Esophagus muscularis mucosa (tissue), 4 donors: ENCODE results near the gene GRIP1. TPM values are rescaled to one million over a fixed set of nuclear protein-coding genes. Genes with fewer than 3 reads are reported as not detected.

Experiments used
- DNase-seq: peaks from one replicate; pipeline ENCODE4 v3.0.0-alpha.2; 2017; ENCODE audit errors: extremely low spot score
- H3K27ac ChIP-seq, 4 donors: fragments of 200-600 bp; sonication (generic); replicated peaks in 1 of 4; 1 replicate in 3 of 4; 2 replicates in 1 of 4; pipeline ENCODE4 v1.5.1; 2016 to 2019; ENCODE audit warnings: mild to moderate bottlenecking in 1 of 4
- H3K27me3 ChIP-seq, 4 donors: fragments of 200-600 bp; sonication (generic); one replicate each; pipeline versions ENCODE4 v1.5.1 to v1.6.0; 2016 to 2019
- H3K36me3 ChIP-seq, 4 donors: fragments of 200-600 bp; sonication (generic); one replicate each; pipeline ENCODE4 v1.5.1; 2016 to 2019
- H3K4me1 ChIP-seq, 4 donors: fragments of 200-600 bp; sonication (generic); one replicate each; pipeline ENCODE4 v1.5.1; 2016 to 2019
- H3K4me3 ChIP-seq, 4 donors: fragments of 200-600 bp; sonication (generic); 1 replicate in 2 of 4; 2 replicates in 2 of 4; pipeline ENCODE4 v1.5.1; 2016 to 2019; ENCODE audit warnings: mild to moderate bottlenecking in 4 of 4, moderate library complexity in 1 of 4
- H3K9me3 ChIP-seq, 4 donors: fragments of 200-600 bp; sonication (generic); 1 replicate in 3 of 4; 2 replicates in 1 of 4; pipeline ENCODE4 v1.5.1; 2016 to 2019
- CTCF ChIP-seq, 3 experiments: fragments of 200-600 bp in 2 of 3; fragments of 450-650 bp in 1 of 3; sonication (generic) in 2 of 3; IDR thresholded peaks; one replicate each; pipeline ENCODE4 v1.5.1; 2017 to 2019; ENCODE audit warnings: antibody characterized with exemption in 3 of 3, mild to moderate bottlenecking in 2 of 3, moderate library complexity in 1 of 3
- EP300 ChIP-seq: sonication (generic); formaldehyde crosslinking; IDR thresholded peaks from one replicate; pipeline ENCODE4 v1.6.1; 2017; ENCODE audit warnings: antibody characterized with exemption
- POLR2A ChIP-seq: fragments of 450-650 bp; IDR thresholded peaks from one replicate; pipeline ENCODE4 v1.6.1; 2017; ENCODE audit warnings: antibody characterized with exemption, moderate library complexity, mild to moderate bottlenecking, low read depth
- POLR2AphosphoS5 ChIP-seq, 2 donors: sonication (generic); formaldehyde crosslinking; IDR thresholded peaks; one replicate each; pipeline ENCODE4 v1.6.1; 2017; ENCODE audit warnings: antibody characterized with exemption in 2 of 2
- WGBS: methylation state at CpG from one replicate; pipeline ENCODE4 v1.1.5; 2018; 5-methylcytosine and 5-hydroxymethylcytosine counted together
- intact Hi-C: fragments of 100-400 bp; cut with DNase I; formaldehyde crosslinking; loops from one replicate; pipeline ENCODE4 v1.15.1; 2023
- total RNA-seq, 4 donors: library from RNA; depleted of rRNA; stranded (reverse); fragments of >200 nt; gene quantifications; one replicate each; pipeline versions ENCODE4 v1.1.0 to v1.2.1, GENCODE V29; 2016

Gene GRIP1
- total RNA-seq, 4 donors from 2014 or later, result 12.5 to 15.2 (median 13.6) TPM

- 79% methylated on average over 4 of the region's 4 CpGs for WGBS
- Histone ChIP-seq H3K4me3 (no peak overlapping the region), H3K27ac (no peak overlapping the region), H3K9me3 (no peaks in the 10 kb centered on the region), H3K4me1 (peaks cover 0 to 4% (median 0%) of the 10 kb centered on the region in 4 donors), H3K36me3 (no peaks in the 10 kb centered on the region), H3K27me3 (no peaks in the 10 kb centered on the region)
- intact Hi-C loops, result no loop called here
- no peak for DNase-seq
- TF ChIP-seq CTCF (IDR thresholded peaks at IDR 0.05) (no peak), POLR2A (no peak), EP300 (no peak), POLR2AphosphoS5 (IDR thresholded peaks at IDR 0.05) (no peak)
Measured at GRCh38 chr12:66707002-66707697, 28.3 kb upstream of the GRIP1 start.

GRCh38 chr12:66699738-66700482, 21.0 kb upstream of the GRIP1 start:
- H3K27me3 ChIP-seq, result no peaks in the 10 kb centered on the region
- no peaks in the 10 kb centered on the region for H3K9me3 ChIP-seq
- no peaks in the 10 kb centered on the region for H3K36me3 ChIP-seq
- TF ChIP-seq POLR2A, result no peak
- no peak for TF ChIP-seq POLR2AphosphoS5 (IDR thresholded peaks at IDR 0.05)
- TF ChIP-seq CTCF (IDR thresholded peaks at IDR 0.05), result no peak
- TF ChIP-seq EP300, result no peak
- no peak overlapping the region for H3K4me3 ChIP-seq
- no peak overlapping the region for H3K27ac ChIP-seq
- DNase-seq, result no peak
- H3K4me1 ChIP-seq, result no peaks in the 10 kb centered on the region
- 81% methylated on average over 4 of the region's 4 CpGs for WGBS
- intact Hi-C loops, result loop anchor here (10.0 kb wide), 1 partner anchor 435 kb away; no protein-coding TSS in a partner anchor

- intact Hi-C loops, result loop anchor here (10.0 kb wide), 1 partner anchor 434 kb away; no protein-coding TSS in a partner anchor
- no peak for TF ChIP-seq POLR2A
- no peak for TF ChIP-seq CTCF (IDR thresholded peaks at IDR 0.05)
- TF ChIP-seq EP300, result no peak
- no peak for TF ChIP-seq POLR2AphosphoS5 (IDR thresholded peaks at IDR 0.05)
- no peaks in the 10 kb centered on the region for H3K27me3 ChIP-seq
Measured at GRCh38 chr12:66698558-66698957, 19.7 kb upstream of the GRIP1 start.

GRCh38 chr12:66697404-66697803, 18.5 kb upstream of the GRIP1 start:
- intact Hi-C loops, result loop anchor here (10.0 kb wide), 1 partner anchor 433 kb away; no protein-coding TSS in a partner anchor
- 76% methylated on average over 3 of the region's 3 CpGs for WGBS

More at GRCh38 chr12:66698558-66698957, 19.7 kb upstream of the GRIP1 start:
- H3K27ac ChIP-seq, result no peak overlapping the region
- no peaks in the 10 kb centered on the region for H3K9me3 ChIP-seq
- no peak for DNase-seq
- H3K4me3 ChIP-seq, result no peak overlapping the region
- 76% methylated on average over 4 of the region's 4 CpGs for WGBS
- no peaks in the 10 kb centered on the region for H3K36me3 ChIP-seq
- H3K4me1 ChIP-seq, result no peaks in the 10 kb centered on the region

More at GRCh38 chr12:66697404-66697803, 18.5 kb upstream of the GRIP1 start:
- Histone ChIP-seq H3K4me1 (no peaks in the 10 kb centered on the region), H3K27ac (no peak overlapping the region), H3K4me3 (no peak overlapping the region), H3K36me3 (no peaks in the 10 kb centered on the region), H3K9me3 (no peaks in the 10 kb centered on the region), H3K27me3 (no peaks in the 10 kb centered on the region)
- DNase-seq, result no peak
- no peak for TF ChIP-seq POLR2AphosphoS5 (IDR thresholded peaks at IDR 0.05)
